Measurements from ENCODE around the gene TCEAL4.

TCEAL4 gene

GRCh38 chrX:103539695-103540094, 45.6 kb upstream of the TCEAL4 start:
- ATAC-seq = no peak
- TF ChIP-seq GLIS3 (CRISPR knock-in tag; IDR thresholded peaks at IDR 0.05) (no peak), RARB (CRISPR knock-in tag; IDR thresholded peaks at IDR 0.05) (no peak), ZNF565 (CRISPR knock-in tag; conservative IDR thresholded peaks at IDR 0.05; ENCODE audit: low read depth) (no peak), ZC3H10 (CRISPR knock-in tag; IDR thresholded peaks at IDR 0.05) (no peak), CSDC2 (CRISPR knock-in tag; IDR thresholded peaks at IDR 0.05) (no peak), ZNF8 (CRISPR knock-in tag; IDR thresholded peaks at IDR 0.05) (no peak), OSR1 (CRISPR knock-in tag; IDR thresholded peaks at IDR 0.05) (no peak), ZNF70 (CRISPR knock-in tag; IDR thresholded peaks at IDR 0.05) (no peak), ISL1 (CRISPR knock-in tag; IDR thresholded peaks at IDR 0.05) (no peak), CSRNP3 (CRISPR knock-in tag; IDR thresholded peaks at IDR 0.05) (no peak), ZFP3 (CRISPR knock-in tag; IDR thresholded peaks at IDR 0.05) (no peak)
- TF ChIP-seq, protein P1, sequence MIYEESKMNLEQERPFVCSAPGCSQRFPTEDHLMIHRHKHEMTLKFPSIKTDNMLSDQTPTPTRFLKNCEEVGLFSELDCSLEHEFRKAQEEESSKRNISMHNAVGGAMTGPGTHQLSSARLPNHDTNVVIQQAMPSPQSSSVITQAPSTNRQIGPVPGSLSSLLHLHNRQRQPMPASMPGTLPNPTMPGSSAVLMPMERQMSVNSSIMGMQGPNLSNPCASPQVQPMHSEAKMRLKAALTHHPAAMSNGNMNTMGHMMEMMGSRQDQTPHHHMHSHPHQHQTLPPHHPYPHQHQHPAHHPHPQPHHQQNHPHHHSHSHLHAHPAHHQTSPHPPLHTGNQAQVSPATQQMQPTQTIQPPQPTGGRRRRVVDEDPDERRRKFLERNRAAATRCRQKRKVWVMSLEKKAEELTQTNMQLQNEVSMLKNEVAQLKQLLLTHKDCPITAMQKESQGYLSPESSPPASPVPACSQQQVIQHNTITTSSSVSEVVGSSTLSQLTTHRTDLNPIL (CRISPR knock-in tag; IDR thresholded peaks at IDR 0.05; ENCODE audit: low read depth) = no peak
- TF ChIP-seq, protein P2, sequence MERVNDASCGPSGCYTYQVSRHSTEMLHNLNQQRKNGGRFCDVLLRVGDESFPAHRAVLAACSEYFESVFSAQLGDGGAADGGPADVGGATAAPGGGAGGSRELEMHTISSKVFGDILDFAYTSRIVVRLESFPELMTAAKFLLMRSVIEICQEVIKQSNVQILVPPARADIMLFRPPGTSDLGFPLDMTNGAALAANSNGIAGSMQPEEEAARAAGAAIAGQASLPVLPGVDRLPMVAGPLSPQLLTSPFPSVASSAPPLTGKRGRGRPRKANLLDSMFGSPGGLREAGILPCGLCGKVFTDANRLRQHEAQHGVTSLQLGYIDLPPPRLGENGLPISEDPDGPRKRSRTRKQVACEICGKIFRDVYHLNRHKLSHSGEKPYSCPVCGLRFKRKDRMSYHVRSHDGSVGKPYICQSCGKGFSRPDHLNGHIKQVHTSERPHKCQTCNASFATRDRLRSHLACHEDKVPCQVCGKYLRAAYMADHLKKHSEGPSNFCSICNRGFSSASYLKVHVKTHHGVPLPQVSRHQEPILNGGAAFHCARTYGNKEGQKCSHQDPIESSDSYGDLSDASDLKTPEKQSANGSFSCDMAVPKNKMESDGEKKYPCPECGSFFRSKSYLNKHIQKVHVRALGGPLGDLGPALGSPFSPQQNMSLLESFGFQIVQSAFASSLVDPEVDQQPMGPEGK (CRISPR knock-in tag; IDR thresholded peaks at IDR 0.05; ENCODE audit: borderline replicate concordance) = no peak

DNA sequence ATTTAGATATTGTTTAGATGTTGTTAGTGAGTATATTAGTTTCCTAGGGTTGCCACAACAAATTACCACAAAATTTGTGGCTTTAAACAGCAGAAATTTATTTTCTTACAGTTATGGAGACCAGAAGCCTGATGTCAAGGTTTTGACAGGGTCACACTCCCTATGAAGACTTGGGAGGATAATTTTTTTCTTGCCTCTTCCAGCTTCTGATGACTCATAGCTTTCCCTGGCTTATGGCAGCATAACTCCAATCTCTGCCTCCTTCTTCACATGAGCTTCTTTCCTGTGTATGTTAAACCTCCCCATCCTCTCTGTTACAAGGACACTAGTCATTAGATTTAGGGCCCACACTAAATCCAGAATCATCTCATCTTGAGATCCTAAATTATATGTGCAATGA, 45.2 kb upstream of the TCEAL4 start:
- no peak for TF ChIP-seq ZNF70 (CRISPR knock-in tag; IDR thresholded peaks at IDR 0.05)
- no peak for TF ChIP-seq ZNF8 (CRISPR knock-in tag; IDR thresholded peaks at IDR 0.05)
- no peak for TF ChIP-seq CSRNP3 (CRISPR knock-in tag; IDR thresholded peaks at IDR 0.05)
- no peak for TF ChIP-seq SNAI2 (CRISPR knock-in tag; IDR thresholded peaks at IDR 0.05)
- TF ChIP-seq ZFP30 (CRISPR knock-in tag; IDR thresholded peaks at IDR 0.05) = no peak
- TF ChIP-seq, protein P2 (CRISPR knock-in tag; IDR thresholded peaks at IDR 0.05; ENCODE audit: borderline replicate concordance) = no peak
- no peak for TF ChIP-seq BACH2 (CRISPR knock-in tag; IDR thresholded peaks at IDR 0.05; ENCODE audit: borderline replicate concordance)
- no peak for TF ChIP-seq TCF4 (CRISPR knock-in tag; IDR thresholded peaks at IDR 0.05; ENCODE audit: borderline replicate concordance)
- no peak for TF ChIP-seq ZNF565 (CRISPR knock-in tag; conservative IDR thresholded peaks at IDR 0.05; ENCODE audit: low read depth)
- no peak for TF ChIP-seq CSDC2 (CRISPR knock-in tag; IDR thresholded peaks at IDR 0.05)
- no peak for TF ChIP-seq PPARA (CRISPR knock-in tag; IDR thresholded peaks at IDR 0.05; ENCODE audit: borderline replicate concordance)
- TF ChIP-seq ZFP3 (CRISPR knock-in tag; IDR thresholded peaks at IDR 0.05) = no peak
- TF ChIP-seq, protein P1 (CRISPR knock-in tag; IDR thresholded peaks at IDR 0.05; ENCODE audit: low read depth) = no peak
- ATAC-seq = peak; percentile 62

GRCh38 chrX:103549916-103550315, 35.4 kb upstream of the TCEAL4 start:
- ATAC-seq = no peak
- TF ChIP-seq ARNTL (CRISPR knock-in tag; IDR thresholded peaks at IDR 0.05; ENCODE audit: borderline replicate concordance, low read depth) (no peak), ESRRG (CRISPR knock-in tag; IDR thresholded peaks at IDR 0.05) (no peak), ZNF565 (CRISPR knock-in tag; conservative IDR thresholded peaks at IDR 0.05; ENCODE audit: low read depth) (no peak), TCF4 (CRISPR knock-in tag; IDR thresholded peaks at IDR 0.05; ENCODE audit: borderline replicate concordance) (no peak), GLIS3 (CRISPR knock-in tag; IDR thresholded peaks at IDR 0.05) (no peak), ZNF8 (CRISPR knock-in tag; IDR thresholded peaks at IDR 0.05) (no peak), PPARA (CRISPR knock-in tag; IDR thresholded peaks at IDR 0.05; ENCODE audit: borderline replicate concordance) (no peak), ISL1 (CRISPR knock-in tag; IDR thresholded peaks at IDR 0.05) (no peak), ZC3H10 (CRISPR knock-in tag; IDR thresholded peaks at IDR 0.05) (no peak), ZFP3 (CRISPR knock-in tag; IDR thresholded peaks at IDR 0.05) (no peak), ZNF70 (CRISPR knock-in tag; IDR thresholded peaks at IDR 0.05) (no peak), BACH2 (CRISPR knock-in tag; IDR thresholded peaks at IDR 0.05; ENCODE audit: borderline replicate concordance) (no peak), CSDC2 (CRISPR knock-in tag; IDR thresholded peaks at IDR 0.05) (no peak), ZFP30 (CRISPR knock-in tag; IDR thresholded peaks at IDR 0.05) (no peak)
- TF ChIP-seq, protein P2 (CRISPR knock-in tag; IDR thresholded peaks at IDR 0.05; ENCODE audit: borderline replicate concordance) = no peak
- TF ChIP-seq, protein P1 (CRISPR knock-in tag; IDR thresholded peaks at IDR 0.05; ENCODE audit: low read depth) = no peak

Measured in SK-N-SH treated with all-trans-retinoic acid at 6 μM for 48 hours (cell line).